HEK293 (cell line): Measurements from ENCODE around the gene VAV2.

Source experiments
- CTCF ChIA-PET: fragments of 350-600 bp; formaldehyde crosslinking; extraction: SDS; loops from one replicate; lab custom pipeline; 2021; ENCODE audit warnings: antibody characterized with exemption; lab: Yijun Ruan, JAX
- POLR2A ChIA-PET: fragments of 300-600 bp; formaldehyde crosslinking; extraction: SDS; loops from one replicate; lab custom pipeline; 2020; ENCODE audit warnings: antibody characterized with exemption, inconsistent platforms; lab: Yijun Ruan, JAX
- H3K27ac ChIP-seq: fragments of 200-500 bp; sonication (Bioruptor generic); 2 replicates; pipeline ENCODE4 v1.5.1; 2014; ENCODE audit warnings: low read depth, low read length, control low read depth, inconsistent platforms; ENCODE audit errors: extremely low read depth
- H3K36me3 ChIP-seq, 2 experiments: fragments of 200-500 bp in 1 of 2; sonication (Bioruptor generic) in 1 of 2; 1 replicate in 1 of 2; 2 replicates in 1 of 2; pipeline ENCODE4 v1.5.1; 2014 to 2017; ENCODE audit warnings: inconsistent platforms in 2 of 2, low read length in 2 of 2; ENCODE audit not compliant: control insufficient read depth in 2 of 2, insufficient read depth in 1 of 2
- H3K4me1 ChIP-seq: fragments of 200-500 bp; sonication (Bioruptor generic); 2 replicates; pipeline ENCODE4 v1.5.1; 2014; ENCODE audit warnings: mild to moderate bottlenecking, low read length, inconsistent platforms; ENCODE audit not compliant: control insufficient read depth, insufficient read depth
- H3K4me3 ChIP-seq: 2 replicates; pipeline ENCODE4 v1.5.1; 2011; ENCODE audit warnings: low read depth, mild to moderate bottlenecking, control low read depth, low read length, moderate library complexity
- H3K9me3 ChIP-seq: fragments of 200-500 bp; sonication (Bioruptor generic); 2 replicates; pipeline ENCODE4 v1.5.1; 2014; ENCODE audit warnings: low read depth, low read length, inconsistent platforms; ENCODE audit not compliant: control insufficient read depth, insufficient read depth
- AEBP2 ChIP-seq: fragments of 450-650 bp; formaldehyde crosslinking; IDR thresholded peaks from 2 replicates; pipeline ENCODE4 v1.5.1; 2016; ENCODE audit warnings: missing biosample characterization, missing genetic modification characterization, borderline replicate concordance
- BCL11B ChIP-seq: fragments of 450-650 bp; formaldehyde crosslinking; IDR thresholded peaks from 2 replicates; pipeline ENCODE4 v1.5.1; 2016; ENCODE audit warnings: low read depth, missing biosample characterization, missing genetic modification characterization
- ELK4 ChIP-seq: IDR thresholded peaks from 2 replicates; pipeline ENCODE4 v1.6.1; 2011; ENCODE audit warnings: mild to moderate bottlenecking, low read depth, low read length, borderline replicate concordance
- KLF8 ChIP-seq: fragments of 450-650 bp; formaldehyde crosslinking; IDR thresholded peaks from 2 replicates; pipeline ENCODE4 v1.5.1; 2016; ENCODE audit warnings: missing biosample characterization, missing genetic modification characterization
- ZBTB11 ChIP-seq: fragments of 450-650 bp; formaldehyde crosslinking; conservative IDR thresholded peaks from 2 replicates; pipeline ENCODE4 v1.5.1; 2016; ENCODE audit warnings: low read depth, missing biosample characterization, missing genetic modification characterization
- ZBTB26 ChIP-seq: fragments of 450-650 bp; formaldehyde crosslinking; optimal IDR thresholded peaks from 2 replicates; pipeline ENCODE3; 2016; ENCODE audit warnings: missing biosample characterization, mild to moderate bottlenecking, missing genetic modification characterization
- ZBTB6 ChIP-seq: fragments of 450-650 bp; formaldehyde crosslinking; IDR thresholded peaks from 2 replicates; pipeline ENCODE4 v1.5.1; 2017; ENCODE audit warnings: missing biosample characterization, missing genetic modification characterization
- ZEB2 ChIP-seq: fragments of 450-650 bp; formaldehyde crosslinking; IDR thresholded peaks from 2 replicates; pipeline ENCODE4 v1.5.1; 2016; ENCODE audit warnings: missing biosample characterization, missing genetic modification characterization
- ZFP41 ChIP-seq: fragments of 450-650 bp; formaldehyde crosslinking; IDR thresholded peaks from 2 replicates; pipeline ENCODE4 v1.5.1; 2016; ENCODE audit warnings: missing biosample characterization, missing genetic modification characterization, borderline replicate concordance
- ZNF112 ChIP-seq: fragments of 450-650 bp; formaldehyde crosslinking; IDR thresholded peaks from 2 replicates; pipeline ENCODE4 v1.5.0; 2017; ENCODE audit warnings: missing biosample characterization, missing genetic modification characterization
- ZNF132 ChIP-seq: fragments of 450-650 bp; formaldehyde crosslinking; IDR thresholded peaks from 2 replicates; pipeline ENCODE4 v1.5.1; 2017; ENCODE audit warnings: missing biosample characterization, missing genetic modification characterization, borderline replicate concordance
- ZNF155 ChIP-seq: fragments of 450-650 bp; formaldehyde crosslinking; IDR thresholded peaks from 2 replicates; pipeline ENCODE4 v1.5.1; 2016; ENCODE audit warnings: missing biosample characterization, missing genetic modification characterization
- ZNF157 ChIP-seq: fragments of 450-650 bp; formaldehyde crosslinking; IDR thresholded peaks from 2 replicates; pipeline ENCODE4 v1.5.1; 2016; ENCODE audit warnings: missing biosample characterization, missing genetic modification characterization
- ZNF184 ChIP-seq: fragments of 450-650 bp; IDR thresholded peaks from 2 replicates; pipeline ENCODE4 v1.5.1; 2018; ENCODE audit warnings: missing biosample characterization, mild to moderate bottlenecking, missing genetic modification characterization
- ZNF214 ChIP-seq: fragments of 450-650 bp; formaldehyde crosslinking; IDR thresholded peaks from 2 replicates; pipeline ENCODE4 v1.5.1; 2017; ENCODE audit warnings: missing biosample characterization, mild to moderate bottlenecking, missing genetic modification characterization, borderline replicate concordance
- ZNF221 ChIP-seq: fragments of 450-650 bp; formaldehyde crosslinking; IDR thresholded peaks from 2 replicates; pipeline ENCODE4 v1.5.1; 2017; ENCODE audit warnings: missing biosample characterization, missing genetic modification characterization, borderline replicate concordance
- ZNF23 ChIP-seq: fragments of 450-650 bp; formaldehyde crosslinking; IDR thresholded peaks from 2 replicates; pipeline ENCODE4 v1.5.1; 2016; ENCODE audit warnings: missing biosample characterization, missing genetic modification characterization, borderline replicate concordance
- ZNF292 ChIP-seq: fragments of 450-650 bp; formaldehyde crosslinking; IDR thresholded peaks from 2 replicates; pipeline ENCODE4 v1.5.1; 2016; ENCODE audit warnings: low read depth, missing biosample characterization, missing genetic modification characterization, borderline replicate concordance
- ZNF514 ChIP-seq: fragments of 450-650 bp; formaldehyde crosslinking; IDR thresholded peaks from 2 replicates; pipeline ENCODE4 v1.5.1; 2016; ENCODE audit warnings: missing biosample characterization, missing genetic modification characterization
- ZNF560 ChIP-seq: fragments of 450-650 bp; formaldehyde crosslinking; IDR thresholded peaks from 2 replicates; pipeline ENCODE4 v1.5.1; 2017; ENCODE audit warnings: missing biosample characterization, missing genetic modification characterization, borderline replicate concordance
- ZNF623 ChIP-seq: fragments of 450-650 bp; formaldehyde crosslinking; IDR thresholded peaks from 2 replicates; pipeline ENCODE4 v1.5.1; 2016; ENCODE audit warnings: missing biosample characterization, missing genetic modification characterization
- ZNF624 ChIP-seq: fragments of 450-650 bp; formaldehyde crosslinking; IDR thresholded peaks from 2 replicates; pipeline ENCODE4 v1.5.1; 2017; ENCODE audit warnings: missing biosample characterization, missing genetic modification characterization
- ZNF677 ChIP-seq: fragments of 450-650 bp; IDR thresholded peaks from 2 replicates; pipeline ENCODE4 v1.5.0; 2018; ENCODE audit warnings: missing biosample characterization, mild to moderate bottlenecking, missing genetic modification characterization, moderate library complexity
- ZNF747 ChIP-seq: fragments of 450-650 bp; formaldehyde crosslinking; IDR thresholded peaks from 2 replicates; pipeline ENCODE4 v1.5.1; 2016; ENCODE audit warnings: missing biosample characterization, missing genetic modification characterization
- ZNF76 ChIP-seq: fragments of 450-650 bp; formaldehyde crosslinking; IDR thresholded peaks from 2 replicates; pipeline ENCODE4; 2016; ENCODE audit warnings: low read depth, missing biosample characterization, missing genetic modification characterization, borderline replicate concordance
- ZXDB ChIP-seq: fragments of 450-650 bp; formaldehyde crosslinking; IDR thresholded peaks from 2 replicates; pipeline ENCODE4 v1.5.1; 2016; ENCODE audit warnings: missing biosample characterization, missing genetic modification characterization

Gene VAV2

GRCh38 chr9:133863257-133863592 lies 128.9 kb downstream of the VAV2 start:
- H3K9me3 ChIP-seq, result no peaks in the 10 kb centered on the region
- POLR2A ChIA-PET, result no interaction called here
- no peak for TF ChIP-seq ZNF214 (tag by site-specific recombination)
- TF ChIP-seq ZNF184 (tag by site-specific recombination), result no peak
- TF ChIP-seq ZNF157 (tag by site-specific recombination), result no peak
- no peak for TF ChIP-seq ZNF624 (tag by site-specific recombination)
- TF ChIP-seq ZEB2, result no peak
- no peak for TF ChIP-seq ELK4
- no peak for TF ChIP-seq ZNF155 (tag by site-specific recombination)
- no peak for TF ChIP-seq ZNF292 (tag by site-specific recombination)
- no peak for TF ChIP-seq ZNF76 (tag by site-specific recombination)
- TF ChIP-seq ZBTB26 (tag by site-specific recombination), result no peak
- TF ChIP-seq, all 188 proteins: peak for 0
- CTCF ChIA-PET, result interaction anchor here (0.6 kb wide), 2 partner anchors 21 to 131 kb away, joined by 4 read pairs; no protein-coding TSS in a partner anchor
- Histone ChIP-seq H3K36me3 (peaks cover 0 to 3% of the 10 kb centered on the region in 2 experiments; a peak in 1 of 3 replicates), H3K27ac (no peak overlapping the region), H3K4me1 (no peaks in the 10 kb centered on the region), H3K4me3 (no peak overlapping the region)

GRCh38 chr9:133862585-133863256 lies 129.4 kb downstream of the VAV2 start:
- Histone ChIP-seq H3K4me3 (no peak overlapping the region), H3K4me1 (no peaks in the 10 kb centered on the region), H3K9me3 (no peaks in the 10 kb centered on the region), H3K36me3 (peaks cover 0 to 3% of the 10 kb centered on the region in 2 experiments; a peak in 1 of 3 replicates), H3K27ac (no peak overlapping the region)
- CTCF ChIA-PET, result interaction anchor here (0.6 to 0.8 kb wide), 3 partner anchors 16 to 132 kb away, joined by 3 to 4 read pairs (median 4); no protein-coding TSS in a partner anchor
- TF ChIP-seq ZNF23 (tag by site-specific recombination) (no peak), ZXDB (tag by site-specific recombination) (no peak), KLF8 (tag by site-specific recombination) (no peak), ZNF514 (tag by site-specific recombination) (no peak), ZNF560 (tag by site-specific recombination) (no peak), ZNF677 (tag by site-specific recombination) (no peak), AEBP2 (tag by site-specific recombination) (no peak), ZBTB6 (no peak), ZNF747 (tag by site-specific recombination) (no peak), ZBTB11 (tag by site-specific recombination) (no peak), ZNF623 (tag by site-specific recombination) (no peak), ZNF132 (tag by site-specific recombination) (no peak), ZNF221 (no peak), BCL11B (tag by site-specific recombination) (no peak), ZNF112 (tag by site-specific recombination) (no peak), ZFP41 (tag by site-specific recombination) (no peak)
- POLR2A ChIA-PET, result no interaction called here
